GM18867 (cell line): ENCODE results near the gene NMT2.

ENCODE experiments used
- ATAC-seq: cut with Tn5 transposase; IDR thresholded peaks from one replicate; pipeline ENCODE4 v1.9.1; 2021; ENCODE audit warnings: mild to moderate bottlenecking, moderate library complexity; ENCODE audit not compliant: unreplicated experiment

Gene NMT2

GRCh38 chr10:15146366-15146765 is 22.1 kb downstream of the NMT2 start:
- no peak for ATAC-seq

- no peak for ATAC-seq
Observed at GRCh38 chr10:15144788-15145187, 23.7 kb downstream of the NMT2 start.

- ATAC-seq = peak; percentile 89
Observed at GRCh38 chr10:15141136-15142054, 27.1 kb downstream of the NMT2 start.

- ATAC-seq = no peak
Observed at GRCh38 chr10:15140698-15141097, 27.8 kb downstream of the NMT2 start.

GRCh38 chr10:15137636-15138035 is 30.9 kb downstream of the NMT2 start:
- ATAC-seq = no peak

GRCh38 chr10:15137036-15137359 is 31.5 kb downstream of the NMT2 start:
- no peak for ATAC-seq

GRCh38 chr10:15136129-15137035 is 32.1 kb downstream of the NMT2 start:
- ATAC-seq = no peak

GRCh38 chr10:15131330-15131729 is 37.2 kb downstream of the NMT2 start:
- no peak for ATAC-seq

- ATAC-seq = no peak
Observed at GRCh38 chr10:15124908-15125307, 43.6 kb downstream of the NMT2 start.

GRCh38 chr10:15124190-15124589 is 44.3 kb downstream of the NMT2 start:
- ATAC-seq = no peak

GRCh38 chr10:15123749-15124184 is 44.7 kb downstream of the NMT2 start:
- no peak for ATAC-seq

- peak; percentile 94 for ATAC-seq
Observed at GRCh38 chr10:15122477-15123030, 45.9 kb downstream of the NMT2 start.

- no peak for ATAC-seq
Observed at GRCh38 chr10:15121707-15122106, 46.8 kb downstream of the NMT2 start.

- ATAC-seq = no peak
Observed at GRCh38 chr10:15120523-15120922, 48.0 kb downstream of the NMT2 start.

GRCh38 chr10:15118615-15119014 is 49.9 kb downstream of the NMT2 start:
- ATAC-seq = no peak

GRCh38 chr10:15116225-15116624 is 52.3 kb downstream of the NMT2 start:
- no peak for ATAC-seq

GRCh38 chr10:15113766-15114165 is 54.7 kb downstream of the NMT2 start:
- ATAC-seq = no peak

- ATAC-seq = no peak
Observed at GRCh38 chr10:15112657-15113056, 55.8 kb downstream of the NMT2 start.

- ATAC-seq = peak; percentile 77
Observed at GRCh38 chr10:15106352-15107013, 62.0 kb downstream of the NMT2 start.

- no peak for ATAC-seq
Observed at GRCh38 chr10:15103513-15103912, 65.0 kb downstream of the NMT2 start.

GRCh38 chr10:15099886-15100285 is 68.6 kb downstream of the NMT2 start:
- ATAC-seq = no peak
